GM19328 (cell line): ENCODE results near the gene DAD1.

Source experiments
- ATAC-seq: cut with Tn5 transposase; IDR thresholded peaks from one replicate; pipeline ENCODE4 v1.9.1; 2021; ENCODE audit warnings: mild to moderate bottlenecking, moderate library complexity; ENCODE audit not compliant: unreplicated experiment

DAD1 gene

GRCh38 chr14:22521449-22522239, 67.4 kb downstream of the DAD1 start:
- no peak for ATAC-seq

DNA sequence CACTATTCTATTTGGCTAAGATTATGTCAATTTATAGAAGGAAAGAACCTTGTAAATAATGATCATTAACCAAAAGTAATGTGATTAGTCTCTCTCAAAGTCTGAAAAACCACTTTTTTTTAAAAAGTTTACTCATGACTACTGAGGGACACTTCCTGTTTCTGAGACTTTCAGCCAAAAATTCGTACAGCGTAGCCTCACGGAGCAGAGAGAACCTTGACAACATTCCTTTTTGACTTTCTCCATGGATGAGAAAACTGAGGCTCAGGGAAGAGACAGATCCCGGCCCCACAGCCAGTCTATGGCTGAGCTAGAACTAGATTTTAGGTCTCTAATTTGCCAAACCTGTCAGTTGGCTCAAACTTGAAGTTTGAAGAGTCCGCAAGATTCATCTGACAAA, 68.2 kb downstream of the DAD1 start:
- no peak for ATAC-seq

DNA sequence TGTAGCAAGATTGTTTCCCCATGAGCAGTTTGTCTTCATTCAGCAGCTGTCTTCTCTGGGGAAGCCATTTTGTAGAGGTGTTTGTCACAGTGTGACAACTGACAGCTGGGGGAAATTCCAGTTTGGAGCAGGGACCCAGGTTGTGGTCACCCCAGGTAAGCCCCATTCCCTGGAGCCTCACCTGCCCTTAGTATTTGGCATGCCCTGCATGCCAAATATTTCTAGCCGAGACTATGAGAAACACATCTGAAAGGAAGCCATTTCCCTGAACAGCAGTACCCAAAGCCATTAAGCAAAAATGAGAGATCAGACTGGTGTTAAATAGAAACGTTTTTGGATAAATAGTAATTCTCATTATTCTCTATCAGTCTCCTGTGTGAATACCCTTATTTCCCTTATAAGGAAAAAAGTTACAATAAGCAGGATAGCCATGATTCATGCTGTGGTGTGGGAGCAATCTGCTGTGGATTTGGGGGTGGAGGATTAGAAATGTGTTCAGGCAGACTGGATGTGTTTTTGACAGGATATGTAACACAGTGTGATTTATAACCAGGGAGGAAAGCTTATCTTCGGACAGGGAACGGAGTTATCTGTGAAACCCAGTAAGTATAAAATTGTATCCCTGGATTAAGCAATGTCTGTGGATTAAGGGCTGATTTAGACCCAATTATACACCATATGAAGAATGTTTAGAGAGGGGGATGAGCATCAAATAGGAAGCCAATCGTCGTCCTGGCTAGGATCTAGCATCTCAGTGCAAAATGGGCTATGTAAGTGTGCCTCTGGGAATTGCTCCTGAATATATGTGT, 68.9 kb downstream of the DAD1 start:
- no peak for ATAC-seq

- no peak for ATAC-seq
Observed at GRCh38 chr14:22518073-22518472, 71.0 kb downstream of the DAD1 start.

DNA sequence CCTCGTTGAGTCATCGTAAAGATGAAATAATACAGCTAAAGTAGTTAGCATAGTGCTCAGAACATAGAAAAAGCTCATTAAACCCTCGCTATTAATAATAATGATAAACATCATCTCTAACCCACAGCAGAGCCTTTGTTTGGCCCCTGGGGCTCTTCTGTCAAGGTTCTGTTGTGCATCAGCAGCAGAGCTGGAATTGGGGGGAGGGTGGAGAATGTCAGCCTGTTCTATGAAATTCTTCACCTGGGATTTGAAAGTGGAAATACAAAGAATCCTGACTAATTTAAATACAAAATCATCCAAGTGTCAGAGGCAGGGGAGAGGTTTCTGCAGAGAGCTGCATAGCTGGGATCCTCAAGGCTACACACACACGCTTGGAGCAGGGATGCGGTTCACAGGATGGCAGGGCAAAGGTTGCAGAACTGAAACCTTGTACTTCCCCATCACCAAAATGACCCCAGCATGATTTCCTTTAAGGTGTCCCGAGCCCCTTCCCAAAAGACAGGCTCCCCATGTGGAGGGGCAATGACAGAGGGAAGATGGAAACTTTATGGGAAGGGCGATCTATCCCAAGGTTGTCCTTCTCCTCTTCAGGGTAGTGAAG, 71.8 kb downstream of the DAD1 start:
- ATAC-seq = no peak

- ATAC-seq = no peak
Observed at GRCh38 chr14:22515929-22516328, 73.1 kb downstream of the DAD1 start.
